ENCODE results near the gene DMD. TPM values are rescaled to one million over a fixed set of nuclear protein-coding genes. Genes with fewer than 3 reads are reported as not detected.

The DMD gene
- total RNA-seq, 4 donors from 2014 or later: 2.2 to 26.7 (median 7.8) TPM

- 29 to 34% methylated on average over 3 of the region's 3 CpGs for WGBS, 2 donors
- H3K27ac ChIP-seq: no peak overlapping the region
- H3K9me3 ChIP-seq: no peaks in the 10 kb centered on the region
- DNase-seq: no peak
- H3K4me3 ChIP-seq: no peak overlapping the region
- no peaks in the 10 kb centered on the region for H3K27me3 ChIP-seq
- intact Hi-C loops (cut with DNase I): no loop called here
- H3K4me1 ChIP-seq: no peaks in the 10 kb centered on the region
- no peaks in the 10 kb centered on the region for H3K36me3 ChIP-seq
- TF ChIP-seq CTCF (IDR thresholded peaks at IDR 0.05) (no peak), POLR2A (IDR thresholded peaks at IDR 0.05) (no peak)
These were observed 1280.1 kb downstream of the DMD start for GRCh38 chrX:31931225-31931624.

- Histone ChIP-seq H3K27me3 (no peaks in the 10 kb centered on the region), H3K4me3 (no peak overlapping the region), H3K27ac (no peak overlapping the region), H3K9me3 (no peaks in the 10 kb centered on the region), H3K4me1 (no peaks in the 10 kb centered on the region), H3K36me3 (no peaks in the 10 kb centered on the region)
- TF ChIP-seq CTCF (IDR thresholded peaks at IDR 0.05) (no peak), POLR2A (IDR thresholded peaks at IDR 0.05) (no peak)
- 48 to 75% methylated on average over 4 to 5 of the region's 5 CpGs for WGBS, 2 donors
- no peak for DNase-seq
- intact Hi-C loops (cut with DNase I): no loop called here
These were observed 1282.0 kb downstream of the DMD start for GRCh38 chrX:31929366-31929765.

- intact Hi-C loops (cut with DNase I): no loop called here
- 55 to 83% methylated on average over 2 of the region's 2 CpGs for WGBS, 2 donors
- Histone ChIP-seq H3K36me3 (no peaks in the 10 kb centered on the region), H3K27ac (no peak overlapping the region), H3K9me3 (no peaks in the 10 kb centered on the region), H3K4me1 (no peaks in the 10 kb centered on the region), H3K27me3 (no peaks in the 10 kb centered on the region), H3K4me3 (no peak overlapping the region)
- no peak for TF ChIP-seq CTCF (IDR thresholded peaks at IDR 0.05)
- no peak for TF ChIP-seq POLR2A (IDR thresholded peaks at IDR 0.05)
- no peak for DNase-seq
These were observed 1290.1 kb downstream of the DMD start for GRCh38 chrX:31921236-31921635.

GRCh38 chrX:31909850-31910572 is 1301.3 kb downstream of the DMD start:
- 34 to 54% methylated on average over 4 of the region's 4 CpGs for WGBS, 2 donors
- Histone ChIP-seq H3K36me3 (no peaks in the 10 kb centered on the region), H3K27me3 (no peaks in the 10 kb centered on the region), H3K9me3 (no peaks in the 10 kb centered on the region), H3K4me3 (no peak overlapping the region), H3K27ac (no peak overlapping the region), H3K4me1 (no peaks in the 10 kb centered on the region)
- intact Hi-C loops (cut with DNase I): no loop called here
- DNase-seq: no peak
- no peak for TF ChIP-seq POLR2A (IDR thresholded peaks at IDR 0.05)
- TF ChIP-seq CTCF (IDR thresholded peaks at IDR 0.05): no peak

GRCh38 chrX:31894152-31894551 is 1317.2 kb downstream of the DMD start:
- 40 to 59% methylated on average over 2 to 7 of the region's 7 CpGs for WGBS, 2 donors

More at GRCh38 chrX:31894152-31894551, 1317.2 kb downstream of the DMD start:
- intact Hi-C loops (cut with DNase I): no loop called here
- Histone ChIP-seq H3K4me3 (no peak overlapping the region), H3K4me1 (no peaks in the 10 kb centered on the region), H3K9me3 (no peaks in the 10 kb centered on the region), H3K27me3 (no peaks in the 10 kb centered on the region), H3K27ac (no peak overlapping the region), H3K36me3 (no peaks in the 10 kb centered on the region)
- DNase-seq: no peak
- TF ChIP-seq POLR2A (IDR thresholded peaks at IDR 0.05) (no peak), CTCF (IDR thresholded peaks at IDR 0.05) (no peak)
